RWPE1 (cell line): Measurements from ENCODE around the gene MRPS26.
A peak's percentile ranks its signal among the peaks of the same experiment; 100 is the strongest.

Experiments used
- CTCF ChIA-PET: fragments of 350-600 bp; sonication (Branson Sonifier 250); formaldehyde crosslinking; extraction: SDS; loops from one replicate; lab custom pipeline; 2021; lab: Yijun Ruan, JAX
- POLR2A ChIA-PET: fragments of 400-600 bp; formaldehyde crosslinking; extraction: SDS; loops from one replicate; lab custom pipeline; 2020; ENCODE audit warnings: antibody characterized with exemption; ENCODE audit not compliant: low non-redundant PET; lab: Yijun Ruan, JAX
- DNase-seq: peaks from one replicate; pipeline ENCODE4 v3.0.0; 2012; ENCODE audit warnings: low spot score
- H3K27ac ChIP-seq: fragments of 450-650 bp; 2 replicates; pipeline ENCODE4 v1.5.1; 2017
- CTCF ChIP-seq: fragments of 450-650 bp; conservative IDR thresholded peaks from 2 replicates; pipeline ENCODE4 v1.5.1; 2017; ENCODE audit warnings: low read depth, mild to moderate bottlenecking

MRPS26 gene

GRCh38 chr20:3040086-3040485 is 5.8 kb upstream of the MRPS26 start:
- H3K27ac ChIP-seq = peak overlapping the region; percentile 17
- no peak for DNase-seq
- ChIA-PET CTCF (no interaction called here), POLR2A (no interaction called here)
- TF ChIP-seq CTCF = no peak

GRCh38 chr20:3041854-3042409 is 3.9 kb upstream of the MRPS26 start:
- no peak for TF ChIP-seq CTCF
- DNase-seq = no peak
- POLR2A ChIA-PET = interaction anchor here (0.6 kb wide), 1 partner anchor 44 kb away, joined by 6 read pairs; no protein-coding TSS in a partner anchor
- CTCF ChIA-PET = interaction anchor here (0.7 kb wide), 1 partner anchor 169 kb away, joined by 3 read pairs; no protein-coding TSS in a partner anchor
- peak overlapping the region; percentile 70 for H3K27ac ChIP-seq

- CTCF ChIA-PET = interaction anchor here (0.5 kb wide), 1 partner anchor 172 kb away, joined by 3 read pairs; no protein-coding TSS in a partner anchor
- peak overlapping the region; percentile 45 for H3K27ac ChIP-seq
- no peak for TF ChIP-seq CTCF
- POLR2A ChIA-PET = no interaction called here
- no peak for DNase-seq
Observed at GRCh38 chr20:3042625-3043024, 3.2 kb upstream of the MRPS26 start.

GRCh38 chr20:3043322-3043721 is 2.5 kb upstream of the MRPS26 start, which contains the start of gene GNRH2:
TSS of gene GNRH2 (plus strand) at chr20:3043622. CDS start at chr20:3044415, 793 bp downstream.
- peak within 1 kb of the TSS; percentile 45 for H3K27ac ChIP-seq
- CTCF ChIA-PET = interaction anchor here (0.5 kb wide), 1 partner anchor 173 kb away, joined by 3 read pairs; no protein-coding TSS in a partner anchor
- no peak for TF ChIP-seq CTCF
- POLR2A ChIA-PET = no interaction called here
- DNase-seq = no peak

GRCh38 chr20:3044336-3044965 is 1.4 kb upstream of the MRPS26 start:
- CTCF ChIA-PET = interaction anchor here (0.7 kb wide), 1 partner anchor 228 kb away, joined by 3 read pairs; no protein-coding TSS in a partner anchor
- TF ChIP-seq CTCF = no peak
- no peak for DNase-seq
- POLR2A ChIA-PET = no interaction called here
- H3K27ac ChIP-seq = peak overlapping the region; percentile 80

GRCh38 chr20:3045042-3045815 is 623 bp upstream of the MRPS26 start:
- POLR2A ChIA-PET = interaction anchor here (0.6 to 1.2 kb wide), 2 partner anchors 15 to 232 kb away, joined by 3 to 4 read pairs; no protein-coding TSS in a partner anchor
- no peak for TF ChIP-seq CTCF

More at GRCh38 chr20:3045042-3045815, 623 bp upstream of the MRPS26 start:
- peak overlapping the region; percentile 80 for H3K27ac ChIP-seq
- CTCF ChIA-PET = no interaction called here
- peak; percentile 68 for DNase-seq
